BLaER1 (cell line): Measurements from ENCODE around the gene MOB3B.
"Not testable (repeated sequence)": the region's sequence is repeated elsewhere in the genome, so short reads cannot be mapped to it uniquely, and the experiment has no call there.

ENCODE experiments used
- H3K27ac ChIP-seq: shearing (Covaris generic); formaldehyde crosslinking; 2 replicates; pipeline ENCODE4 v1.8.1; 2022
- H3K27me3 ChIP-seq: shearing (Covaris generic); formaldehyde crosslinking; 2 replicates; pipeline ENCODE4 v1.8.1; 2022
- H3K36me3 ChIP-seq: shearing (Covaris generic); formaldehyde crosslinking; 2 replicates; pipeline ENCODE4 v1.8.1; 2022
- H3K4me1 ChIP-seq: shearing (Covaris generic); formaldehyde crosslinking; 2 replicates; pipeline ENCODE4 v1.8.1; 2022
- H3K4me2 ChIP-seq: shearing (Covaris generic); formaldehyde crosslinking; 2 replicates; pipeline ENCODE4 v1.8.1; 2022
- H3K4me3 ChIP-seq: shearing (Covaris generic); formaldehyde crosslinking; 2 replicates; pipeline ENCODE4 v1.8.1; 2022
- H3K9ac ChIP-seq: shearing (Covaris generic); formaldehyde crosslinking; 2 replicates; pipeline ENCODE4 v1.8.1; 2022
- H3K9me3 ChIP-seq: shearing (Covaris generic); formaldehyde crosslinking; 2 replicates; pipeline ENCODE4 v1.8.1; 2022
- H4K20me1 ChIP-seq: shearing (Covaris generic); formaldehyde crosslinking; 2 replicates; pipeline ENCODE4 v1.8.1; 2022
- Cebpa-rat ChIP-seq: shearing (Covaris generic); IDR thresholded peaks from 2 replicates; pipeline ENCODE4 v1.8.1; 2022

MOB3B gene

DNA sequence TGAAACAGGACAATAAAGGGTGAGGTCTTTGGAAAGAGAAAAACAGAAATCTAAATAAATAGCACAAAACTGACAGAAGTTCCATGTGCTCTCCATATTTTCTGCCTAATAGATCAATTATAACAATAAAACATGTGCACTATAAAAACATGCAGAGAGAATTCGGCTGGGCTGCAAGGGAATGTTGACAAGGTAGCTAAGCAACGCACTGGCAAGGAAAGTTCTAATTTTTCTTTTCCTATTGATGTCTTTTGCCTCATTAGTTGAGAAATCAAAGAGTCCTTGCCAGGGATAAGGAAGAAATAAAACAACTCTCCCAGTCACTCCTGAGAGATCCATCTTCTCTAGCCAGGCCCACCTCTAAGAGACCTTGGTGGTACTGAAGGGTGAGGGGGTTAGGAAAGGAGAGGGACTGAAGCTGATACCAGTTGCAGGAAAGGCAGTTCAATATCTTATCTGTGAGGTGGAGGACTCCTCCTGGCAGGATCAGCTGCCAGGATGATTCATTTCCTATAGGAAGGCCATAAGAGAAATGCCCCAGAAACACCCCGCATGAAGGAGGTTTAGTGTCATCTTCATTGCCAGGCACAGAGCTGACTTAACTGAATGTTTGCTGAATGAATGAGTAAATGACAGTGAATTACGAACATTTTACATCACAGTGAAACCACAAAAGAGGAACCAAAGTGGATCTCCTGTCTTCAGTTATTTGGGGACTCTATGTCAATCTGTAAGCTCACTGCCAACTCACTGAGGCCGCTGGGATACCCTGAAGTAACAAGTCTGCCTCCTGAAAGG is 69.2 kb downstream of the MOB3B start:
- peaks cover 6% of the 10 kb centered on the region for H3K36me3 ChIP-seq
- H3K9ac ChIP-seq: no peak overlapping the region
- TF ChIP-seq Cebpa-rat: no peak
- peak overlapping the region; percentile 41 for H3K4me2 ChIP-seq
- H3K27ac ChIP-seq: no peak overlapping the region
- H3K4me1 ChIP-seq: peaks cover 22% of the 10 kb centered on the region
- H3K9me3 ChIP-seq: peaks cover 6% of the 10 kb centered on the region
- no peak overlapping the region for H3K4me3 ChIP-seq
- H4K20me1 ChIP-seq: no peaks in the 10 kb centered on the region
- no peaks in the 10 kb centered on the region for H3K27me3 ChIP-seq

DNA sequence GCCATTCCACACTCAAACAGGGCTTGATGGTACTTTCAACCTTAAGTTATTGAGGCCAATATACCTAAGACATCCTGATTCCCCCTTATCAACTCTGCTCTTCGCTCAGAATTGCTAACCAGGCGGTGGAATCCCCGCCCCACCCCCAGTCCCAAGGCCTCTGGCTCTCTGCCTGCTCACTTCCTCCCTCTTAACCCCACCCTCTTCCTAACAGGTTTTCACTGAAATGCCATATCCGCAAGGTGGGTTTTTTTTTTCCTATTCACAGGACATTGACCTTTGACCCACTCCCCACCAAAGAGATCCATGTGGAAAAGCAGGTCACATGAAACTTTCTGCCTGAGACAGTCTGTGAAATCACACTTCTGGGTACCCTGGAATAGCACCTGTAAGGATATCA is 72.2 kb downstream of the MOB3B start:
- no peak for TF ChIP-seq Cebpa-rat
- H3K36me3 ChIP-seq: peaks cover 25% of the 10 kb centered on the region
- peak overlapping the region; percentile 45 for H3K4me2 ChIP-seq
- no peaks in the 10 kb centered on the region for H3K27me3 ChIP-seq
- no peak overlapping the region for H3K9ac ChIP-seq
- H4K20me1 ChIP-seq: no peaks in the 10 kb centered on the region
- peaks cover 22% of the 10 kb centered on the region for H3K4me1 ChIP-seq
- no peaks in the 10 kb centered on the region; the same call in 1 of the 2 replicates for H3K9me3 ChIP-seq
- H3K27ac ChIP-seq: no peak overlapping the region
- H3K4me3 ChIP-seq: no peak overlapping the region

DNA sequence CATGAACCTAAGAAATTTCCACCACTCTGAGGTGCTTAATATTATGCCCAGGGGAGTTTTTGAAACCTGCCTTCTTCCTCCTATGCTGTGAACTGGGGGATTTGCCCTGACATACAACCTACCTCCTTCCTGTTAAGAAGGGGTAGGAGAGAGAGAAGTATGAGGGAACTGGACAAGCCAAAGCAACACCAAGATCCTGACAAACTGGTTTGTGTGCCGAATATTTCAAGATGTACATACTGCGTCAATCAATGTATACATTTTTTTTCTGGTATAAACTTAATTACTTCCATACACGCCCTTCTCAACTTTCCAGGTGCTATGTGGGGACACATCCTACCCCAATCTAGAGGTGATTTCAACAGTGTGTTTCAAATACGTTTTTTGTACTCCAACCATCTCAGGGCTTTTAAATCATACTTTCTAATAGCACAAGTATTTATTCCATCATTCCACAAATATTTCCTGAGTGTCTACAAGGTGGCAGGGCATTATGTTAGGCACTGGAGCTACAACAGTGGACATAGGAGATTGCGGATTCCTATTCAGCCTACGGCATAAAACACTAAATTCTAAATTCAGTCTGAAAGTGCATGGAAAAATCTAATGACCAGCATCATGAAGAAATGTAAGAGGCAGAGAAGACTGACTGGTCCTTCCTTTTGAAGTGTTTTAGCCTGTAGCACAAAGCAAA is 75.6 kb downstream of the MOB3B start:
- Histone ChIP-seq H3K9me3 (no peaks in the 10 kb centered on the region; the same call in 1 of the 2 replicates), H4K20me1 (no peaks in the 10 kb centered on the region), H3K36me3 (peaks cover 25% of the 10 kb centered on the region), H3K9ac (no peak overlapping the region), H3K27ac (no peak overlapping the region), H3K4me3 (no peak overlapping the region), H3K4me1 (peaks cover 8% of the 10 kb centered on the region), H3K4me2 (no peak overlapping the region), H3K27me3 (no peaks in the 10 kb centered on the region)
- no peak for TF ChIP-seq Cebpa-rat

DNA sequence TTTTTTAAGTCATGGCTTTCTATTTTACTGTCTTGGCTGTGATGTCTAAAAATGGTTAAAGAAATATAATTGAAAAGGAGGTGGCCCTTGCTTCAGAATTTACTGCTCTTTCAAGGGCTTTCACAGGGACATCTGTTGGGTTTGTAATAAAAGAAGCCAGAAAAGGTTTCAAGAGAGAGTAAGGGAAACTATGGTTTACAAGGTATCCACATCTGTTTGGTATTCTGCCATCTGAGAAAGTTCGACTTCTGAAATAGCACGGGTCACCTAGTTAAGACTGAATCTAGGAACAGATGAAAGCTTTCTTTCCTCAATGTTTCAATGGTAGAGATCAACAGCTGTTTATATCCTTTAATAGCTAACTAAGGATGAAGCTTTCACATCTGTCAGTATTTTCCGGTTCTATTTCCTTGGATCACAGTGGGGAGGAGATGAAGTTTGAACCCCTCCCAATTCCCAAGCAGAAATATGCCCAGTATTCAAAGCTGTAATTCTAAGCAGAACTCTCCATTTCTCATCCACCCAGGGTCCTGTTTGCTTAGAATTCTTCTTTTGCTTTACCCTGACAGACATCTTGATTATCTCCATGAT is 78.3 kb downstream of the MOB3B start:
- H4K20me1 ChIP-seq: no peaks in the 10 kb centered on the region
- no peaks in the 10 kb centered on the region; the same call in 1 of the 2 replicates for H3K9me3 ChIP-seq
- TF ChIP-seq Cebpa-rat: no peak
- peaks cover 25% of the 10 kb centered on the region for H3K36me3 ChIP-seq
- H3K4me1 ChIP-seq: peaks cover 14% of the 10 kb centered on the region
- no peak overlapping the region for H3K27ac ChIP-seq
- H3K4me2 ChIP-seq: no peak overlapping the region
- H3K9ac ChIP-seq: no peak overlapping the region
- H3K27me3 ChIP-seq: no peaks in the 10 kb centered on the region
- no peak overlapping the region for H3K4me3 ChIP-seq

DNA sequence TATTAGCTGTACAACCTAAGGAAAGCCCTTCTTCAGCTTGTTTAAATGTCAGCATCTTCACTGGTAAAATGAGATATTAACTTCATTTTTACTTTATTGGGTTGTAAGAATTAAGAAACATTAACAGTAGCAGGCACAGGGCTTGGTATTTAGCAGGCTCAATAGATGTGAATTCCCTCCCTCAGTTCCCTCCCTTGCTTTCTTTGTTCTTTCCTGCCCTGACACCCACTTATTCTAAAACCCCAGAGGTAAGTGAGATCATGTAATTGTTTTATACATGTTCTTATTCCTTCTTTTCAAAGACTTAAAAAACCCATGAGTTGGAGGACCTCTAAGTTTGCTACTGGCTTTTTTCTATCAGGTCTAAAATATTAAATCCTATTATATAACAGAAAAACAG is 78.9 kb downstream of the MOB3B start:
- Histone ChIP-seq H3K4me3 (no peak overlapping the region), H3K4me2 (no peak overlapping the region), H4K20me1 (no peaks in the 10 kb centered on the region), H3K9me3 (no peaks in the 10 kb centered on the region; the same call in 1 of the 2 replicates), H3K4me1 (peaks cover 14% of the 10 kb centered on the region), H3K27me3 (no peaks in the 10 kb centered on the region), H3K9ac (no peak overlapping the region), H3K27ac (no peak overlapping the region), H3K36me3 (peaks cover 23% of the 10 kb centered on the region)
- no peak for TF ChIP-seq Cebpa-rat

DNA sequence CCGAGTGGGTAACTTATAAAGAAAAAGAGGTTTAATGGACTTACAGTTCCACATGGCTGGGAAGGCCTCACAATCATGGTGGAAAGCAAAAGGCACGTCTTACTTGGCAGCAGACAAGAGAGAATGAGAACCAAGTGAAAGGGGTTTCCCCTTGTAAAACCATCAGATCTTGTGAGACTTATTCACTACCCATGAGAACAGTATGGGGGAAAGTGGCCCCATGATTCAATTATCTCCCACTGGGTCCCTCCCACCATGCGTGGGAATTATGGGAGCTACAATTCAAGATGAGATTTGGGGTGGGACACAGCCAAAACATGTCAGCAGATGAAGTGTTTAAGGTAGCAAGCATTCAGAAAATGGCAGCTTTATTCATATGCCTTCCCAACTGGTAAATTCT is 81.3 kb downstream of the MOB3B start:
- peaks cover 19% of the 10 kb centered on the region for H3K4me1 ChIP-seq
- H3K36me3 ChIP-seq, H3K27ac ChIP-seq, H3K9me3 ChIP-seq, H4K20me1 ChIP-seq, H3K27me3 ChIP-seq, H3K4me2 ChIP-seq, H3K9ac ChIP-seq, H3K4me3 ChIP-seq: not testable (repeated sequence)

DNA sequence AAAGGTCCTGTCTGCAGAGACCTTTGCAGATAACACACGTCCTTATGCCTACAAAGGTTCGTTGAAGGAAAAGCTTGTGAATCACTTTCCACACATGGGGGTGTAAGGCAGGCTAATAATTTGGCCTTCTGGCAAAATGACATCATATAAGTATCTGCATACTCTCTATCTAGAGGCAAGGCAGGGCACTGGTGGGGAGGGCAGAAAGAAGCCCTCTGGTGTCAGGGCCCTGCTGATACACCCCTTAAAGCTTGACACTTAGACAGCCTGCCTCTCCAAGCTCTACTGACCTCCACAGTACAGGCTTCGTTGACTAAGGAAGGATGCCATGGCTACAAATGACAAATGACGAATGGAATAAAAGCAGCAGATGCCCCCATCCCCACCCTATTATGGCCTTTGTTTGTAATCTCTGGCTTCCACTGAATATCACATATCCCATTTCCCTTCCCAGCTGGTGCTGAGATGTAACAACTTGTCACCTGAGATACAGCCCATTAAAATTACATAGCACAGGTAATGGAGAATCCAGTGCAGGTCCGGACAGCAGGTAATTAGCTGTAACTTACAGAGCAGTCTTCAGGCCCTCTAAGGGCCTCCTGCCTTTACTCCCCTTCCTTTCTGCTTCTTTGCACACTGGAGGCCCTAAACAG is 82.5 kb downstream of the MOB3B start:
- peaks cover 31% of the 10 kb centered on the region for H3K4me1 ChIP-seq
- no peak overlapping the region for H3K4me3 ChIP-seq
- no peaks in the 10 kb centered on the region for H3K36me3 ChIP-seq
- no peak for TF ChIP-seq Cebpa-rat
- H3K27ac ChIP-seq: no peak overlapping the region
- peak overlapping the region; percentile 47 for H3K4me2 ChIP-seq
- H3K9me3 ChIP-seq: no peaks in the 10 kb centered on the region
- no peaks in the 10 kb centered on the region for H3K27me3 ChIP-seq
- H3K9ac ChIP-seq: no peak overlapping the region
- H4K20me1 ChIP-seq: no peaks in the 10 kb centered on the region

DNA sequence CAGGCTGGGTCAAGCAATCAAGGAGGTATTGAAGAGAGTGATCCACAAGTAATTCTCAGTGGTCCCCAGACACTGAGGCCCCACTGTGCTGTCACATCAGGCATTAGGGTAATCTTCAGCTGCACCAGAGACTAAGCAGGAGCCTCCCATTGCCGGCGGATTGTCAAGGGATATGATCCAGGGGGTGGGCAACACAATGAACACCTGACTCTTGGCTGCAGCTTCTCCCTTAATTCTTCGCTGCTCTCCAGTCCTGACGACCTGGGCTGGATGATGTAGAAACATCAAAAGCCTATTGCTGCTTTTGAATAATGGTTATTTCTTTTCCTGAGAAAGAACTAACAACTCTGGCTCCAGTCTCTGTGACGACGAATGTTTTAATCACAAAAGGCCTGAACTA is 83.9 kb downstream of the MOB3B start:
- Histone ChIP-seq H3K36me3 (no peaks in the 10 kb centered on the region), H3K4me3 (no peak overlapping the region), H3K9me3 (no peaks in the 10 kb centered on the region), H3K4me1 (peaks cover 46% of the 10 kb centered on the region), H3K9ac (no peak overlapping the region), H3K27me3 (no peaks in the 10 kb centered on the region), H4K20me1 (no peaks in the 10 kb centered on the region), H3K4me2 (no peak overlapping the region), H3K27ac (no peak overlapping the region)
- no peak for TF ChIP-seq Cebpa-rat

DNA sequence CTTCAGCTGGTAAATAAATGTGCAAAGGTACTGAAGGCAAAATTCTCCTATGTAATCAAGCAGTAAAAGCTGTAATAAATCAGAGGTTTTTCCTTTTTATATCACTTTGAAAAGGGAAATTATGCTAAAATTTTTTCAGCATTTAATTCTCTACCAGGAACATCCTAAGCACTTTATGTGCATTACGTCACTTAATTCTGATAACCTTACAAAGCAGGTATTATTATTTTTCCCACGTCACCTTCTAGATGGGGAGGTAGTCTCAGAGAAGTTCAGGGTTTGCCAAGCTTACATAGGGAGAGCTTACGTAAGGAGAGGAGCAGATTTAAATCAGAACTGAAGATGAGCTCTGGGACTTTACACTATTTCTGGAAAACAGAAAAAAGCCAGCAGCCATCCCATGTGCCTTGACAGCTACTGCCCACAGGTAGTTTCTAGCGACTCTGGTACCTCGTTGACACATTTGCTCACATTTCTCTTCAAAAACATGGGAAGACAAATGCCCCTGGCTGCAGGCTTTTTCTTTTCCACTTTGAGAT is 84.5 kb downstream of the MOB3B start:
- H3K36me3 ChIP-seq: no peaks in the 10 kb centered on the region
- H3K27ac ChIP-seq: no peak overlapping the region
- H3K4me1 ChIP-seq: peaks cover 50% of the 10 kb centered on the region
- no peak overlapping the region for H3K4me3 ChIP-seq
- H4K20me1 ChIP-seq: no peaks in the 10 kb centered on the region
- H3K9me3 ChIP-seq: no peaks in the 10 kb centered on the region
- TF ChIP-seq Cebpa-rat: no peak
- H3K4me2 ChIP-seq: no peak overlapping the region
- no peak overlapping the region for H3K9ac ChIP-seq
- H3K27me3 ChIP-seq: no peaks in the 10 kb centered on the region
